NK-92 treated with Interleukin-12 subunit alpha and Interleukin-12 subunit beta, amount 100 ng/mL, for 24 hours (cell line): ENCODE measurements around the gene PDE6H.

Experiments
- DNase-seq: peaks from one replicate; lab custom pipeline; 2025; lab: John Stamatoyannopoulos, UW

PDE6H gene

GRCh38 chr12:14972816-14973215, at the start of gene PDE6H:
TSS of gene PDE6H (plus strand) at chr12:14973042. CDS start at chr12:14978013, 4,971 bp downstream.
- no peak for DNase-seq

- no peak for DNase-seq
Measured at GRCh38 chr12:14923944-14924343, 48.9 kb upstream of the PDE6H start.

- no peak for DNase-seq
Measured at GRCh38 chr12:14924541-14924940, 48.3 kb upstream of the PDE6H start.

GRCh38 chr12:14927267-14927666, 45.6 kb upstream of the PDE6H start:
- no peak for DNase-seq

- DNase-seq: no peak
Measured at GRCh38 chr12:14928931-14929330, 43.9 kb upstream of the PDE6H start.

- DNase-seq: no peak
Measured at GRCh38 chr12:14930299-14930698, 42.5 kb upstream of the PDE6H start.

GRCh38 chr12:14931359-14931758, 41.5 kb upstream of the PDE6H start:
- DNase-seq: no peak

- no peak for DNase-seq
Measured at GRCh38 chr12:14931791-14932560, 40.9 kb upstream of the PDE6H start.

- DNase-seq: no peak
Measured at GRCh38 chr12:14934511-14934910, 38.3 kb upstream of the PDE6H start.

GRCh38 chr12:14935031-14935430, 37.8 kb upstream of the PDE6H start:
- DNase-seq: no peak

GRCh38 chr12:14936224-14936861, 36.5 kb upstream of the PDE6H start:
- no peak for DNase-seq

GRCh38 chr12:14937014-14937413, 35.8 kb upstream of the PDE6H start:
- DNase-seq: no peak

GRCh38 chr12:14937689-14938088, 35.2 kb upstream of the PDE6H start:
- DNase-seq: no peak

GRCh38 chr12:14938301-14938700, 34.5 kb upstream of the PDE6H start, which contains the start of gene ERP27:
TSS of gene ERP27 (minus strand) at chr12:14938537. CDS start at chr12:14938508, 29 bp downstream.
- DNase-seq: no peak

GRCh38 chr12:14941369-14941768, 31.5 kb upstream of the PDE6H start:
- no peak for DNase-seq

- no peak for DNase-seq
Measured at GRCh38 chr12:14942196-14942931, 30.5 kb upstream of the PDE6H start.

GRCh38 chr12:14946162-14946561, 26.7 kb upstream of the PDE6H start:
- no peak for DNase-seq

GRCh38 chr12:14946861-14947260, 26.0 kb upstream of the PDE6H start:
- no peak for DNase-seq

GRCh38 chr12:14948672-14949071, 24.2 kb upstream of the PDE6H start:
- no peak for DNase-seq

GRCh38 chr12:14949631-14950030, 23.2 kb upstream of the PDE6H start:
- no peak for DNase-seq

- DNase-seq: no peak
Measured at GRCh38 chr12:14950421-14950820, 22.4 kb upstream of the PDE6H start.

- no peak for DNase-seq
Measured at GRCh38 chr12:14950982-14951746, 21.7 kb upstream of the PDE6H start.
